K562 (cell line): ENCODE results near the gene HAPLN2. TPM values are rescaled to one million over a fixed set of nuclear protein-coding genes. Genes with fewer than 3 reads are reported as not detected.

Experiments
- BHLHE40 ChIP-seq: IDR thresholded peaks from 2 replicates; pipeline ENCODE4 v1.6.1; 2011; ENCODE audit warnings: low read length, improper control_type of control experiment
- FOXA3 ChIP-seq, 2 experiments: fragments of 450-650 bp in 1 of 2; sonication (generic) in 1 of 2; formaldehyde crosslinking; IDR thresholded peaks in 1 of 2; conservative IDR thresholded peaks in 1 of 2; 2 replicates each; pipeline versions ENCODE4 v1.4.0 to v1.8.0; 2020 to 2022; ENCODE audit warnings: mild to moderate bottlenecking in 2 of 2, missing genetic modification reagents in 1 of 2
- KLF6 ChIP-seq: fragments of 250-450 bp; sonication (Bioruptor Pico); IDR thresholded peaks from 2 replicates; pipeline ENCODE4 v1.4.0; 2020; ENCODE audit warnings: mild to moderate bottlenecking, moderate library complexity, borderline replicate concordance
- POLR2A ChIP-seq: fragments of 450-650 bp; conservative IDR thresholded peaks from 2 replicates; pipeline ENCODE4 v1.6.1; 2016
- POLR2G ChIP-seq: fragments of 200-400 bp; formaldehyde crosslinking; IDR thresholded peaks from 2 replicates; pipeline ENCODE4 v1.6.1; 2017; ENCODE audit warnings: low read depth, mild to moderate bottlenecking, antibody characterized with exemption, low read length, moderate library complexity
- RBFOX2 ChIP-seq: fragments of 200-400 bp; formaldehyde crosslinking; IDR thresholded peaks from 2 replicates; pipeline ENCODE4 v1.6.1; 2017; ENCODE audit warnings: low read depth, mild to moderate bottlenecking, low read length, moderate library complexity
- SPI1 ChIP-seq: IDR thresholded peaks from 2 replicates; pipeline ENCODE4 v1.6.1; 2011; ENCODE audit warnings: low read depth, low read length, control low read depth, borderline replicate concordance
- TSC22D4 ChIP-seq: fragments of 450-650 bp; IDR thresholded peaks from 2 replicates; pipeline ENCODE4 v1.6.1; 2016; ENCODE audit warnings: missing genetic modification characterization, missing biosample characterization, control low read depth
- ZKSCAN1 ChIP-seq: fragments of 150-350 bp; IDR thresholded peaks from 2 replicates; pipeline ENCODE4 v1.6.1; 2016; ENCODE audit warnings: low read depth, low read length
- polyA plus RNA-seq, 8 experiments: library from polyadenylated mRNA; depleted of rRNA in 4 of 8; stranded (reverse) in 5 of 8; unstranded in 3 of 8; fragments of >200 nt; fragmentation: Nextera tagmentation in 2 of 8; fragmentation: Illumina TruSeq in 1 of 8; extraction: Ambion mirVana in 2 of 8; extraction: Trizol in 1 of 8; gene quantifications; 2 replicates each; pipeline versions ENCODE4 v1.2.1 to v1.2.3, GENCODE V29; 2011 to 2014; ENCODE audit warnings: inconsistent platforms in 1 of 8, missing spikeins in 1 of 8
- total RNA-seq, 7 experiments: library from RNA; depleted of rRNA in 6 of 7; stranded (reverse); fragments of >200 nt in 6 of 7; fragmentation: Illumina TruSeq in 2 of 7; extraction: Trizol in 2 of 7; gene quantifications; 2 replicates each; pipeline versions ENCODE4 v1.2.1 to v1.2.3, GENCODE V29; 2011 to 2021; ENCODE audit warnings: low replicate concordance in 1 of 7
- TF ChIP-seq, protein P1 (sequence below): fragments of 250-450 bp; sonication (Bioruptor Pico); IDR thresholded peaks from 2 replicates; pipeline ENCODE4 v1.4.0; 2020; ENCODE audit warnings: mild to moderate bottlenecking, moderate library complexity
- TF ChIP-seq, protein P2 (sequence below): fragments of 150-350 bp; conservative IDR thresholded peaks from 2 replicates; pipeline ENCODE4 v1.6.1; 2014; ENCODE audit warnings: low read length
- TF ChIP-seq, protein P3 (sequence below): sonication (generic); formaldehyde crosslinking; IDR thresholded peaks from 2 replicates; pipeline ENCODE4 v1.8.1; 2023; ENCODE audit warnings: mild to moderate bottlenecking, missing genetic modification reagents

Gene HAPLN2
- total and polyA plus RNA-seq, 9 of the 15 experiments (the other 6 are each of a cell fraction or from before 2014, with no cell fraction given) = 0.14 to 5.2 (median 3.8) TPM; not detected in 4

DNA sequence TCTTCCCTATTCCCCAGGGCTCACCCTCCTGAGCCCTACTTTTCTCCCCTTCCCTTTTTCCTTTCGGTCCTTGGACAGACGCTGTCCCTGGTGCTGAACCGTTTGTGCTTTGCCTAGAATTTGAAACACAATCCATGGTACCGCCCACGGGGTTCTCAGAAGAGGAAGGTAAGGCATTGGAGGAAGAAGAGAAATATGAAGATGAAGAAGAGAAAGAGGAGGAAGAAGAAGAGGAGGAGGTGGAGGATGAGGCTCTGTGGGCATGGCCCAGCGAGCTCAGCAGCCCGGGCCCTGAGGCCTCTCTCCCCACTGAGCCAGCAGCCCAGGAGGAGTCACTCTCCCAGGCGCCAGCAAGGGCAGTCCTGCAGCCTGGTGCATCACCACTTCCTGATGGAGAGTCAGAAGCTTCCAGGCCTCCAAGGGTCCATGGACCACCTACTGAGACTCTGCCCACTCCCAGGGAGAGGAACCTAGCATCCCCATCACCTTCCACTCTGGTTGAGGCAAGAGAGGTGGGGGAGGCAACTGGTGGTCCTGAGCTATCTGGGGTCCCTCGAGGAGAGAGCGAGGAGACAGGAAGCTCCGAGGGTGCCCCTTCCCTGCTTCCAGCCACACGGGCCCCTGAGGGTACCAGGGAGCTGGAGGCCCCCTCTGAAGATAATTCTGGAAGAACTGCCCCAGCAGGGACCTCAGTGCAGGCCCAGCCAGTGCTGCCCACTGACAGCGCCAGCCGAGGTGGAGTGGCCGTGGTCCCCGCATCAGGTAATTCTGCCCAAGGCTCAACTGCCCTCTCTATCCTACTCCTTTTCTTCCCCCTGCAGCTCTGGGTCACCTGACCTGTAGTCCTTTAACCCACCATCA, 33.1 kb downstream of the HAPLN2 start (continued):
- TF ChIP-seq, protein P1, sequence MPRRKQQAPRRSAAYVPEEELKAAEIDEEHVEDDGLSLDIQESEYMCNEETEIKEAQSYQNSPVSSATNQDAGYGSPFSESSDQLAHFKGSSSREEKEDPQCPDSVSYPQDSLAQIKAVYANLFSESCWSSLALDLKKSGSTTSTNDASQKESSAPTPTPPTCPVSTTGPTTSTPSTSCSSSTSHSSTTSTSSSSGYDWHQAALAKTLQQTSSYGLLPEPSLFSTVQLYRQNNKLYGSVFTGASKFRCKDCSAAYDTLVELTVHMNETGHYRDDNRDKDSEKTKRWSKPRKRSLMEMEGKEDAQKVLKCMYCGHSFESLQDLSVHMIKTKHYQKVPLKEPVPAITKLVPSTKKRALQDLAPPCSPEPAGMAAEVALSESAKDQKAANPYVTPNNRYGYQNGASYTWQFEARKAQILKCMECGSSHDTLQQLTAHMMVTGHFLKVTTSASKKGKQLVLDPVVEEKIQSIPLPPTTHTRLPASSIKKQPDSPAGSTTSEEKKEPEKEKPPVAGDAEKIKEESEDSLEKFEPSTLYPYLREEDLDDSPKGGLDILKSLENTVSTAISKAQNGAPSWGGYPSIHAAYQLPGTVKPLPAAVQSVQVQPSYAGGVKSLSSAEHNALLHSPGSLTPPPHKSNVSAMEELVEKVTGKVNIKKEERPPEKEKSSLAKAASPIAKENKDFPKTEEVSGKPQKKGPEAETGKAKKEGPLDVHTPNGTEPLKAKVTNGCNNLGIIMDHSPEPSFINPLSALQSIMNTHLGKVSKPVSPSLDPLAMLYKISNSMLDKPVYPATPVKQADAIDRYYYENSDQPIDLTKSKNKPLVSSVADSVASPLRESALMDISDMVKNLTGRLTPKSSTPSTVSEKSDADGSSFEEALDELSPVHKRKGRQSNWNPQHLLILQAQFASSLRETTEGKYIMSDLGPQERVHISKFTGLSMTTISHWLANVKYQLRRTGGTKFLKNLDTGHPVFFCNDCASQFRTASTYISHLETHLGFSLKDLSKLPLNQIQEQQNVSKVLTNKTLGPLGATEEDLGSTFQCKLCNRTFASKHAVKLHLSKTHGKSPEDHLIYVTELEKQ (CRISPR knock-in tag) = no peak
- TF ChIP-seq TSC22D4 = no peak
- peak; percentile 56; the same call in 1 of the 2 replicates for TF ChIP-seq POLR2G
- TF ChIP-seq POLR2A = peak; percentile 1; the same call in 1 of the 2 replicates
- TF ChIP-seq BHLHE40 = no peak
- no peak for TF ChIP-seq FOXA3 (CRISPR knock-in tag; conservative IDR thresholded peaks at IDR 0.05 in 1 of 2, IDR thresholded peaks at IDR 0.05 in 1 of 2)
- TF ChIP-seq, protein P2, sequence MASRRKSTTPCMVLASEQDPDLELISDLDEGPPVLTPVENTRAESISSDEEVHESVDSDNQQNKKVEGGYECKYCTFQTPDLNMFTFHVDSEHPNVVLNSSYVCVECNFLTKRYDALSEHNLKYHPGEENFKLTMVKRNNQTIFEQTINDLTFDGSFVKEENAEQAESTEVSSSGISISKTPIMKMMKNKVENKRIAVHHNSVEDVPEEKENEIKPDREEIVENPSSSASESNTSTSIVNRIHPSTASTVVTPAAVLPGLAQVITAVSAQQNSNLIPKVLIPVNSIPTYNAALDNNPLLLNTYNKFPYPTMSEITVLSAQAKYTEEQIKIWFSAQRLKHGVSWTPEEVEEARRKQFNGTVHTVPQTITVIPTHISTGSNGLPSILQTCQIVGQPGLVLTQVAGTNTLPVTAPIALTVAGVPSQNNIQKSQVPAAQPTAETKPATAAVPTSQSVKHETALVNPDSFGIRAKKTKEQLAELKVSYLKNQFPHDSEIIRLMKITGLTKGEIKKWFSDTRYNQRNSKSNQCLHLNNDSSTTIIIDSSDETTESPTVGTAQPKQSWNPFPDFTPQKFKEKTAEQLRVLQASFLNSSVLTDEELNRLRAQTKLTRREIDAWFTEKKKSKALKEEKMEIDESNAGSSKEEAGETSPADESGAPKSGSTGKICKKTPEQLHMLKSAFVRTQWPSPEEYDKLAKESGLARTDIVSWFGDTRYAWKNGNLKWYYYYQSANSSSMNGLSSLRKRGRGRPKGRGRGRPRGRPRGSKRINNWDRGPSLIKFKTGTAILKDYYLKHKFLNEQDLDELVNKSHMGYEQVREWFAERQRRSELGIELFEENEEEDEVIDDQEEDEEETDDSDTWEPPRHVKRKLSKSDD = no peak
- 0 out of 2 replicates have a peak, but pooled peaks have one; percentile 41 for TF ChIP-seq SPI1
- TF ChIP-seq RBFOX2 = peak; percentile 56
- no peak for TF ChIP-seq KLF6
- TF ChIP-seq ZKSCAN1 = no peak
- TF ChIP-seq, protein P3, sequence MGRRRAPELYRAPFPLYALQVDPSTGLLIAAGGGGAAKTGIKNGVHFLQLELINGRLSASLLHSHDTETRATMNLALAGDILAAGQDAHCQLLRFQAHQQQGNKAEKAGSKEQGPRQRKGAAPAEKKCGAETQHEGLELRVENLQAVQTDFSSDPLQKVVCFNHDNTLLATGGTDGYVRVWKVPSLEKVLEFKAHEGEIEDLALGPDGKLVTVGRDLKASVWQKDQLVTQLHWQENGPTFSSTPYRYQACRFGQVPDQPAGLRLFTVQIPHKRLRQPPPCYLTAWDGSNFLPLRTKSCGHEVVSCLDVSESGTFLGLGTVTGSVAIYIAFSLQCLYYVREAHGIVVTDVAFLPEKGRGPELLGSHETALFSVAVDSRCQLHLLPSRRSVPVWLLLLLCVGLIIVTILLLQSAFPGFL (CRISPR knock-in tag) = no peak
- TF ChIP-seq, all 486 proteins: peak for 12
